IMR-90 (cell line): ENCODE measurements around the gene CD8B. TPM values are rescaled to one million over a fixed set of nuclear protein-coding genes. Genes with fewer than 3 reads are reported as not detected.

Experiments used
- ATAC-seq: fragments of 200-7000 bp; cut with Tn5 transposase; 2 replicates; pipeline ENCODE4 v1.9.1; 2020; ENCODE audit warnings: low read depth, mild to moderate bottlenecking, moderate library complexity
- BruUV-seq: library from RNA; stranded (reverse); fragments of 400-500 nt; replicated peaks from 2 replicates; lab custom pipeline; 2021; lab: Mats Ljungman, UMichigan
- CTCF ChIA-PET: fragments of 300-600 bp; formaldehyde crosslinking; extraction: SDS; loops from one replicate; lab custom pipeline; 2021; ENCODE audit warnings: antibody characterized with exemption; lab: Yijun Ruan, JAX
- POLR2A ChIA-PET: fragments of 300-600 bp; sonication (Branson Sonifier 250); formaldehyde crosslinking; loops from one replicate; lab custom pipeline; 2022; ENCODE audit warnings: antibody characterized with exemption; ENCODE audit not compliant: unreplicated experiment; lab: Charles Lee
- DNase-seq: peaks from one replicate; pipeline ENCODE4 v3.0.0; 2013
- H2AFZ ChIP-seq: replicated peaks from 2 replicates; pipeline ENCODE3; 2013; ENCODE audit warnings: low read length, mild to moderate bottlenecking; ENCODE audit not compliant: poor library complexity
- H2AK5ac ChIP-seq: 2 replicates; pipeline ENCODE4 v1.6.1; 2013; ENCODE audit warnings: low read depth, low read length, inconsistent platforms
- H2AK9ac ChIP-seq: replicated peaks from 2 replicates; pipeline ENCODE3; 2013; ENCODE audit warnings: mild to moderate bottlenecking, low read depth, low read length, moderate library complexity; ENCODE audit not compliant: poor library complexity
- H2BK120ac ChIP-seq: 2 replicates; pipeline ENCODE4 v1.6.1; 2013; ENCODE audit warnings: low read depth, low read length, inconsistent platforms
- H2BK15ac ChIP-seq: 3 replicates; pipeline ENCODE4 v1.6.1; 2013; ENCODE audit warnings: low read depth, low read length, inconsistent platforms
- H2BK20ac ChIP-seq: 2 replicates; pipeline ENCODE4 v1.6.1; 2013; ENCODE audit warnings: low read depth, mild to moderate bottlenecking, inconsistent platforms, low read length, moderate library complexity
- H2BK5ac ChIP-seq: 2 replicates; pipeline ENCODE4 v1.6.1; 2013; ENCODE audit warnings: mild to moderate bottlenecking, low read depth, low read length, inconsistent platforms; ENCODE audit not compliant: poor library complexity, severe bottlenecking
- H3K14ac ChIP-seq: replicated peaks from 2 replicates; pipeline ENCODE4 v1.6.1; 2013; ENCODE audit warnings: low read depth, low read length, inconsistent platforms
- H3K18ac ChIP-seq: 2 replicates; pipeline ENCODE4 v1.6.1; 2013; ENCODE audit warnings: low read depth, low read length, control low read depth
- H3K23ac ChIP-seq: 2 replicates; pipeline ENCODE4 v1.6.1; 2013; ENCODE audit warnings: low read depth, low read length, inconsistent platforms
- H3K27ac ChIP-seq: 2 replicates; pipeline ENCODE4 v1.5.1; 2013; ENCODE audit warnings: mild to moderate bottlenecking, control low read depth, low read length; ENCODE audit not compliant: insufficient read depth
- H3K27me3 ChIP-seq: 2 replicates; pipeline ENCODE4 v1.6.1; 2013; ENCODE audit warnings: low read length; ENCODE audit not compliant: control insufficient read depth, insufficient read depth
- H3K36me3 ChIP-seq: 2 replicates; pipeline ENCODE4 v1.6.1; 2013; ENCODE audit warnings: low read length, mixed read lengths; ENCODE audit not compliant: control insufficient read depth, insufficient read depth
- H3K4ac ChIP-seq: 2 replicates; pipeline ENCODE4 v1.6.1; 2013; ENCODE audit warnings: low read depth, low read length, inconsistent platforms
- H3K4me1 ChIP-seq: 2 replicates; pipeline ENCODE4 v1.6.1; 2013; ENCODE audit warnings: low read length, mixed read lengths; ENCODE audit not compliant: control insufficient read depth, insufficient read depth
- H3K4me2 ChIP-seq: 2 replicates; pipeline ENCODE4 v1.6.1; 2013; ENCODE audit warnings: low read depth, mild to moderate bottlenecking, control low read depth, low read length, moderate library complexity
- H3K4me3 ChIP-seq: 2 replicates; pipeline ENCODE4 v1.5.1; 2013; ENCODE audit warnings: low read depth, mild to moderate bottlenecking, control low read depth, low read length, moderate library complexity; ENCODE audit not compliant: insufficient read depth
- H3K56ac ChIP-seq: 2 replicates; pipeline ENCODE4 v1.6.1; 2013; ENCODE audit warnings: low read length, inconsistent platforms; ENCODE audit not compliant: insufficient read depth; ENCODE audit errors: extremely low read depth
- H3K79me1 ChIP-seq, 2 experiments: 2 replicates each; pipeline ENCODE4 v1.6.1; 2013; ENCODE audit warnings: low read length in 2 of 2, inconsistent platforms in 1 of 2, low read depth in 1 of 2
- H3K9ac ChIP-seq: 2 replicates; pipeline ENCODE4 v1.6.1; 2013; ENCODE audit warnings: low read depth, low read length, control low read depth
- H3K9me1 ChIP-seq: 2 replicates; pipeline ENCODE4 v1.6.1; 2013; ENCODE audit warnings: low read length, inconsistent platforms; ENCODE audit not compliant: insufficient read depth
- H3K9me3 ChIP-seq: 2 replicates; pipeline ENCODE4 v1.6.1; 2013; ENCODE audit warnings: low read length; ENCODE audit not compliant: control insufficient read depth, insufficient read depth
- H4K20me1 ChIP-seq: 2 replicates; pipeline ENCODE4 v1.6.1; 2013; ENCODE audit warnings: low read length, inconsistent platforms; ENCODE audit not compliant: insufficient read depth
- H4K5ac ChIP-seq: 2 replicates; pipeline ENCODE4 v1.6.1; 2013; ENCODE audit warnings: mild to moderate bottlenecking, low read depth, low read length, control low read depth
- H4K8ac ChIP-seq, 2 experiments: 2 replicates each; pipeline ENCODE4 v1.6.1; 2013; ENCODE audit warnings: low read depth in 2 of 2, low read length in 2 of 2, control low read depth in 1 of 2, inconsistent platforms in 1 of 2
- H4K91ac ChIP-seq: 2 replicates; pipeline ENCODE4 v1.6.1; 2013; ENCODE audit warnings: low read depth, low read length, inconsistent platforms; ENCODE audit not compliant: insufficient read depth
- BHLHE40 ChIP-seq: fragments of 150-350 bp; IDR thresholded peaks from 2 replicates; pipeline ENCODE4 v1.6.1; 2016; ENCODE audit warnings: mild to moderate bottlenecking, low read depth, low read length
- CEBPB ChIP-seq: IDR thresholded peaks from 2 replicates; pipeline ENCODE4 v1.6.1; 2012; ENCODE audit warnings: low read depth, low read length, improper control_type of control experiment
- CHD1 ChIP-seq: IDR thresholded peaks from 2 replicates; pipeline ENCODE4 v1.6.1; 2012; ENCODE audit warnings: low read depth, low read length, improper control_type of control experiment
- CTCF ChIP-seq: conservative IDR thresholded peaks from 2 replicates; pipeline ENCODE4 v1.5.1; 2012; ENCODE audit warnings: mild to moderate bottlenecking, low read depth, low read length, improper control_type of control experiment
- FOS ChIP-seq: fragments of 150-350 bp; IDR thresholded peaks from 2 replicates; pipeline ENCODE4 v1.6.1; 2016; ENCODE audit warnings: low read depth, low read length
- MAFK ChIP-seq: IDR thresholded peaks from 2 replicates; pipeline ENCODE4 v1.6.1; 2012; ENCODE audit warnings: low read depth, low read length, improper control_type of control experiment
- MAZ ChIP-seq: IDR thresholded peaks from 2 replicates; pipeline ENCODE4 v1.6.1; 2012; ENCODE audit warnings: low read depth, mild to moderate bottlenecking, low read length, improper control_type of control experiment, moderate library complexity, borderline replicate concordance
- MXI1 ChIP-seq: IDR thresholded peaks from 2 replicates; pipeline ENCODE4 v1.6.1; 2012; ENCODE audit warnings: low read depth, mild to moderate bottlenecking, low read length, moderate library complexity, borderline replicate concordance
- NFE2L2 ChIP-seq: fragments of 150-350 bp; IDR thresholded peaks from 2 replicates; pipeline ENCODE4 v1.6.1; 2016; ENCODE audit warnings: low read depth, mild to moderate bottlenecking, low read length
- POLR2A ChIP-seq: IDR thresholded peaks from 2 replicates; pipeline ENCODE4 v1.6.1; 2012; ENCODE audit warnings: mild to moderate bottlenecking, low read depth, low read length
- RAD21 ChIP-seq: IDR thresholded peaks from 2 replicates; pipeline ENCODE4 v1.6.1; 2012; ENCODE audit warnings: low read length, improper control_type of control experiment
- RCOR1 ChIP-seq: IDR thresholded peaks from 2 replicates; pipeline ENCODE4 v1.6.1; 2012; ENCODE audit warnings: mild to moderate bottlenecking, low read length, improper control_type of control experiment; ENCODE audit not compliant: insufficient replicate concordance
- RFX5 ChIP-seq: IDR thresholded peaks from 2 replicates; pipeline ENCODE4 v1.8.0; 2012; ENCODE audit warnings: low read depth, mild to moderate bottlenecking, low read length, moderate library complexity
- SMC3 ChIP-seq: fragments of 150-350 bp; IDR thresholded peaks from 2 replicates; pipeline ENCODE4 v1.6.1; 2016; ENCODE audit warnings: low read depth, mild to moderate bottlenecking, antibody characterized with exemption, low read length, moderate library complexity
- USF2 ChIP-seq: fragments of 150-350 bp; IDR thresholded peaks from 2 replicates; pipeline ENCODE4 v1.6.1; 2017; ENCODE audit warnings: mild to moderate bottlenecking, antibody characterized with exemption, low read length, low read depth
- WGBS, 2 experiments: methylation state at CpG; one replicate each; pipeline versions ENCODE4 v1.1.5 to v1.1.7; 2013; ENCODE audit warnings: missing lambda C conversion rate in 2 of 2; ENCODE audit not compliant: insufficient read length in 1 of 2; ENCODE audit errors: extremely low coverage in 2 of 2; 5-methylcytosine and 5-hydroxymethylcytosine counted together
- dilution Hi-C: fragments of 300-500 bp; cut with HindIII; formaldehyde crosslinking; loops from one replicate; pipeline ENCODE4 v1.14.3; 2018; ENCODE audit warnings: low sequenced_read_pairs; ENCODE audit not compliant: unreplicated experiment
- in situ Hi-C: fragments of 300-500 bp; cut with MboI; formaldehyde crosslinking; loops from 3 replicates; pipeline ENCODE4 v1.14.3; 2019; ENCODE audit warnings: low sequenced_read_pairs, inconsistent platforms, mixed read lengths
- intact Hi-C: fragments of 100-400 bp; cut with micrococcal nuclease; formaldehyde crosslinking; loops from 2 replicates; pipeline ENCODE4 v1.10.0; 2022
- polyA plus RNA-seq, 3 experiments: library from polyadenylated mRNA; depleted of rRNA; stranded (reverse); fragments of >200 nt; gene quantifications; 2 replicates each; pipeline ENCODE4 v1.2.3, GENCODE V29; 2012; ENCODE audit warnings: low replicate concordance in 1 of 3
- total RNA-seq: library from RNA; depleted of rRNA; stranded (reverse); fragments of >200 nt; gene quantifications from 2 replicates; pipeline ENCODE4 v1.2.3, GENCODE V29; 2012
- TF ChIP-seq, protein P1 (sequence below): fragments of 150-350 bp; IDR thresholded peaks from 2 replicates; pipeline ENCODE4 v1.6.1; 2016; ENCODE audit warnings: low read depth, mild to moderate bottlenecking, low read length, moderate library complexity, borderline replicate concordance

Gene CD8B
- total and polyA plus RNA-seq, 2 of the 4 experiments (the other 2 are of a cell fraction), result not detected

DNA sequence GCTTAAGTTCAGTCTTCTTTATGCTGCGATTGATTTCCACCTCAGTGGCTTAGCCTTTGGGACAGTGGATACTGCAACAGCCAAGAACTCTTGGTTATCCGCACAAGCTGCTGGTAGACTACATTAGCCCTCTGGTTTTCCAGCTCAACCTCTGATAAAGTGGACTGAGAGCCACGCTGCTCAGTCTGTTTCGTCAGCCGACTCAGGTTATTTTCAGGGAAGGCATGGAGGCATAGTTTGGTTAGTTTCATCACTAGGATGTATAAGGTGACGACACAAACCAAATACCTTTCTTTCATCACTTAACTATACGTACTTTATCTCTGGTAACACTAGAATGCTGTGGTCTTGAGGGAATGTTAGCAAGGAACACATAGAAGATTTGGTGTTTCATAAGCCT lies 85.2 kb downstream of the CD8B start:
- Histone ChIP-seq H3K56ac (no peak overlapping the region), H2BK120ac (no peak overlapping the region), H2AK9ac (no peak overlapping the region), H2AK5ac (no peak overlapping the region), H3K4me2 (no peak overlapping the region), H3K23ac (no peak overlapping the region), H3K36me3 (peaks cover 9% of the 10 kb centered on the region), H3K9ac (no peak overlapping the region), H3K4me1 (no peaks in the 10 kb centered on the region), H4K20me1 (no peaks in the 10 kb centered on the region), H3K9me1 (no peaks in the 10 kb centered on the region; the same call in 1 of the 2 replicates), H3K27ac (no peak overlapping the region), H3K18ac (no peak overlapping the region), H3K4me3 (no peak overlapping the region), H4K8ac (no peak overlapping the region), H3K9me3 (no peaks in the 10 kb centered on the region), H3K79me1 (no peaks in the 10 kb centered on the region), H2BK15ac (no peak overlapping the region), H4K5ac (no peak overlapping the region), H3K4ac (no peak overlapping the region), H4K91ac (no peak overlapping the region), H2BK20ac (no peak overlapping the region), H2BK5ac (no peak overlapping the region), H3K27me3 (no peaks in the 10 kb centered on the region), H2AFZ (no peak overlapping the region), H3K14ac (no peak overlapping the region)
- in situ Hi-C loops (no loop called here), intact Hi-C loops (no loop called here), dilution Hi-C loops (no loop called here)
- BruUV-seq, result no TSS peak
- ATAC-seq (no peak), DNase-seq (no peak)
- POLR2A ChIA-PET, result no interaction called here
- TF ChIP-seq CTCF, result no peak
- no peak for TF ChIP-seq RFX5
- no peak for TF ChIP-seq CHD1
- TF ChIP-seq NFE2L2, result no peak
- TF ChIP-seq RAD21, result no peak
- no peak for TF ChIP-seq CEBPB
- no peak for TF ChIP-seq MAZ
- TF ChIP-seq MAFK, result no peak
- no peak for TF ChIP-seq POLR2A
- no peak for TF ChIP-seq BHLHE40
- TF ChIP-seq SMC3, result no peak
- TF ChIP-seq FOS, result no peak
- no peak for TF ChIP-seq MXI1
- TF ChIP-seq USF2, result no peak
- no peak for TF ChIP-seq RCOR1
- TF ChIP-seq, protein P1, sequence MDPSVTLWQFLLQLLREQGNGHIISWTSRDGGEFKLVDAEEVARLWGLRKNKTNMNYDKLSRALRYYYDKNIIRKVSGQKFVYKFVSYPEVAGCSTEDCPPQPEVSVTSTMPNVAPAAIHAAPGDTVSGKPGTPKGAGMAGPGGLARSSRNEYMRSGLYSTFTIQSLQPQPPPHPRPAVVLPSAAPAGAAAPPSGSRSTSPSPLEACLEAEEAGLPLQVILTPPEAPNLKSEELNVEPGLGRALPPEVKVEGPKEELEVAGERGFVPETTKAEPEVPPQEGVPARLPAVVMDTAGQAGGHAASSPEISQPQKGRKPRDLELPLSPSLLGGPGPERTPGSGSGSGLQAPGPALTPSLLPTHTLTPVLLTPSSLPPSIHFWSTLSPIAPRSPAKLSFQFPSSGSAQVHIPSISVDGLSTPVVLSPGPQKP, result no peak
- CTCF ChIA-PET, result no interaction called here
- 100% methylated on average over 1 of the region's 7 CpGs; no CpG with 5 or more reads in 1 of the 2 experiments for WGBS, 2 experiments
